Measurements from ENCODE around the gene UBE2J1. TPM values are rescaled to one million over a fixed set of nuclear protein-coding genes. Genes with fewer than 3 reads are reported as not detected.

The UBE2J1 gene
- total RNA-seq, 1 donor from 2014 or later: 31.5 TPM

DNA sequence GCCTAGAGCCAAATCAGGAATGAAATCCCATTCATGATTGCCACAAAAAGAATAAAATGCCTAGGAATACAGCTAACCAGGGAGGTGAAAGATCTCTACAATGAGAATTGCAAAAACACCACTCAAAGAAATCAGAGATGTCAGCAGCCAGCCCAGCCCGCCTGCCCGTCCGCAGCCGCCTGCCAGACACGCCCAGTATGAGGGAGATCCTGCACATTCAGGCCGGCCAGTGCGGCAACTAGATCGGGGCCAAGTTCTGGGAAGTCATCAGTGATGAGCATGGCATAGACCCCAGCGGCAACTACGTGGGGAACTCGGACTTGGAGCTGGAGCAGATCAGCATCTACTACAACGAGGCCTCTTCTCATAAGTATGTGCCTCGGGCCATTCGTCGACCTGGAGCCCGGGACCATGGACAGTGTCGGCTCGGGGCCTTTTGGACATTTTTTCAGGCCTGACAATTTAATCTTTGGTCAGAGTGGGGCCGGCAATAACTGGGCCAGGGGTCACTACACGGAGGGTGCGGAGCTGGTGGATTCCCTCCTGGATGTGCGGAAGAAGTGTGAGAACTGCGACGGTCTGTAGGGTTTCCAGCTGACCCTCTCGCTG lies 50.8 kb downstream of the UBE2J1 start:
- Mint-ChIP-seq H3K36me3 (ENCODE audit: unreplicated experiment) (peaks cover 17% of the 10 kb centered on the region), H3K4me1 (ENCODE audit: low read depth, unreplicated experiment) (peaks cover 3% of the 10 kb centered on the region), H3K4me3 (ENCODE audit: unreplicated experiment) (no peak overlapping the region), H3K27ac (ENCODE audit: unreplicated experiment) (no peak overlapping the region), H3K9me3 (ENCODE audit: unreplicated experiment) (peaks cover 8% of the 10 kb centered on the region), H3K27me3 (ENCODE audit: unreplicated experiment) (peaks cover 3% of the 10 kb centered on the region)
- DNase-seq: no peak
- TF ChIP-seq, protein P1, sequence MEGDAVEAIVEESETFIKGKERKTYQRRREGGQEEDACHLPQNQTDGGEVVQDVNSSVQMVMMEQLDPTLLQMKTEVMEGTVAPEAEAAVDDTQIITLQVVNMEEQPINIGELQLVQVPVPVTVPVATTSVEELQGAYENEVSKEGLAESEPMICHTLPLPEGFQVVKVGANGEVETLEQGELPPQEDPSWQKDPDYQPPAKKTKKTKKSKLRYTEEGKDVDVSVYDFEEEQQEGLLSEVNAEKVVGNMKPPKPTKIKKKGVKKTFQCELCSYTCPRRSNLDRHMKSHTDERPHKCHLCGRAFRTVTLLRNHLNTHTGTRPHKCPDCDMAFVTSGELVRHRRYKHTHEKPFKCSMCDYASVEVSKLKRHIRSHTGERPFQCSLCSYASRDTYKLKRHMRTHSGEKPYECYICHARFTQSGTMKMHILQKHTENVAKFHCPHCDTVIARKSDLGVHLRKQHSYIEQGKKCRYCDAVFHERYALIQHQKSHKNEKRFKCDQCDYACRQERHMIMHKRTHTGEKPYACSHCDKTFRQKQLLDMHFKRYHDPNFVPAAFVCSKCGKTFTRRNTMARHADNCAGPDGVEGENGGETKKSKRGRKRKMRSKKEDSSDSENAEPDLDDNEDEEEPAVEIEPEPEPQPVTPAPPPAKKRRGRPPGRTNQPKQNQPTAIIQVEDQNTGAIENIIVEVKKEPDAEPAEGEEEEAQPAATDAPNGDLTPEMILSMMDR (IDR thresholded peaks at IDR 0.05; ENCODE audit: partially characterized antibody, unreplicated experiment): no peak

DNA sequence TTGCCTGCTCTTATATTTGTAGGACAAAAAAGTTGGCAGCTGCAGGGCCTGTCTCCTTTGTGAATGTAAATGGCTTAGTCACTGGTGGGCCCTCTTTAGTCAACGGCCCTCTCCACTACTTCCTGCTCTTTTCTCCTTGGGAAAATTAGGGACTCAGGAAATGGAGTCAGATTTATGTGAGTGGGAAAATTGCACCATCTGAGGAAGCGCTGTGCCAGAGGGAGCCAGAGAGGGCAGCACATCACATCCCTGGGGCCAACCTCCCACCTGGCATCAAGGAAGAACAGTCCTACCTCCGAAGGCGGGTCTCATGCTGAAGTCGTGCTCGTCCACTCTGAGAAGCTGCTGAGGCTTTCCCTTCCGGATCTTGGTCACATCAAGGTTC lies 53.1 kb downstream of the UBE2J1 start:
- peaks cover 3% of the 10 kb centered on the region for H3K4me1 Mint-ChIP-seq (ENCODE audit: low read depth, unreplicated experiment)
- no peak for DNase-seq
- TF ChIP-seq, protein P1 (IDR thresholded peaks at IDR 0.05; ENCODE audit: partially characterized antibody, unreplicated experiment): no peak

DNA sequence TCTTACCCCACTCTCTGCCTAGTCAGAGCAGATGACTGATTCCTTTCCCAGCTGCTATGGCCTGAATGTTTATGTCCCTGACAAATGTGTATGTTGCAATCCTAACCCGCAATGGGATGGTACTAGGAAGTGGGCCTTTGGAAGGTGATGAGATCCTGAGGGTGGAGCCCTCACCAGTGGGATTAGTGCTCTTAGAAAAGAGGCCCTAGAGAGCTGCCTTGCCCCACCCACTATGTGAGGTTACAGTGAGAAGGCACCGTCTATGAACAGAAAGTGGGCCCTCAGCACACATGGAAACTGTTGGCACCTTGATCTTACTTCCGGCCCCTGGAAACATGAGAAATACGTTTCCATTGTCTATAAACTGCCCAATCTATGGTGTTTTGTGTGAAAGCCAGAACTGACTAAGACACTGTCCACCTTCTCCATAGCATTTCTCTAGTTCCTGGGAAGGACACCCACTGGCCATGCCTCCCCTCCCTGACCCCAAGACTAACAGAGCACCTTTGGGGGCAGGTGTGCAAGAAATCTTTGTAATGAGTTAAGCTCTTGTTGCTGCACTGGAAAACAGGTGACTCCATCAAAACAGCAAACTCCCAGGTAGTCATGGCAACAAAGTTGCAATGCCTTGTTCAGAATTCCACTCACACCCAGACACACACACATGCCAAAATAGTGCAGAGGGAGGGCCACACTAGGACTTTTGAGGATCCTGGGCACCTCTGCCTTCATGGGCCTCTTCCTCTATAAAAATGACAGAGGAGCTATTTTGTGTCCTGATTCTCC lies 53.6 kb downstream of the UBE2J1 start:
- Mint-ChIP-seq H3K27me3 (ENCODE audit: unreplicated experiment) (peaks cover 3% of the 10 kb centered on the region), H3K4me3 (ENCODE audit: unreplicated experiment) (no peak overlapping the region), H3K9me3 (ENCODE audit: unreplicated experiment) (peaks cover 8% of the 10 kb centered on the region), H3K36me3 (ENCODE audit: unreplicated experiment) (peaks cover 17% of the 10 kb centered on the region), H3K27ac (ENCODE audit: unreplicated experiment) (peak overlapping the region; percentile 76), H3K4me1 (ENCODE audit: low read depth, unreplicated experiment) (peaks cover 3% of the 10 kb centered on the region)
- no peak for DNase-seq
- TF ChIP-seq, protein P1 (IDR thresholded peaks at IDR 0.05; ENCODE audit: partially characterized antibody, unreplicated experiment): no peak

More for the DNA sequence above, 53.1 kb downstream of the UBE2J1 start:
- H3K4me3 Mint-ChIP-seq (ENCODE audit: unreplicated experiment): no peak overlapping the region
- H3K36me3 Mint-ChIP-seq (ENCODE audit: unreplicated experiment): peaks cover 17% of the 10 kb centered on the region
- peaks cover 3% of the 10 kb centered on the region for H3K27me3 Mint-ChIP-seq (ENCODE audit: unreplicated experiment)
- no peak overlapping the region for H3K27ac Mint-ChIP-seq (ENCODE audit: unreplicated experiment)
- H3K9me3 Mint-ChIP-seq (ENCODE audit: unreplicated experiment): peaks cover 10% of the 10 kb centered on the region

DNA sequence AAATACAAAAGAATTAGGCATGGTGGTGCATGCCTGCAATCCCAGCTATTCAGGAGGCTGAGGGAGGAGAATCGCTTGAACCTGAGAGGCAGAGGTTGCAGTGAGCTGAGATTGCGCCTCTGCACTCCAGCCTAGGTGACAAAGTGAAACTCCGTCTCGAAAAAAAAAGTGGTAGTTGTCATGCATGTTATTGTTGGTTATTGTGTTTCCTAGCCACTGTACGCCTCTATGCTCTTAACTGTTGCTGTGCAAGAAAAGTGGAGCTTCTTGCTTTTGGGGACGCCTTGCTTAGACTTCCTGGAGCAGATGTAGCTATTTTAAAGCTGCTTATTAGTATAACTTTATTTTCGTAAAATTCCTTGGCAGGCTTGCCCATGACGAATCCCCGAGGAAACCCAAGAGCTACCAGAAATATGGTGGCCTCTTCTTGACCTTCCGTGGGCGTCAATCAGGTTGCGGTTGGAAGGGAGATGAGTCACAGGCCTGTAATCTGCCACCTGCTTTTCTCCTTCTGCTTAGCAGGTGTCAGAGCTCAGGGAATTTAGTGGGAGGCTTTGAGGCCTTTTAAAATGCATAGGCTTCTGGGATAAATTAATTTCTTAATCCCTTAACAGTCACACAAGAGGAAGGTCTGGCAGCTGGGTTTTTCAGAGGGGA lies 54.7 kb downstream of the UBE2J1 start:
- H3K9me3 Mint-ChIP-seq (ENCODE audit: unreplicated experiment): peaks cover 8% of the 10 kb centered on the region
- TF ChIP-seq, protein P1 (IDR thresholded peaks at IDR 0.05; ENCODE audit: partially characterized antibody, unreplicated experiment): no peak
- H3K27me3 Mint-ChIP-seq (ENCODE audit: unreplicated experiment): peaks cover 3% of the 10 kb centered on the region
- DNase-seq: peak; percentile 31
- peak overlapping the region; percentile 73 for H3K27ac Mint-ChIP-seq (ENCODE audit: unreplicated experiment)
- H3K36me3 Mint-ChIP-seq (ENCODE audit: unreplicated experiment): peaks cover 11% of the 10 kb centered on the region
- H3K4me1 Mint-ChIP-seq (ENCODE audit: low read depth, unreplicated experiment): peaks cover 3% of the 10 kb centered on the region
- no peak overlapping the region for H3K4me3 Mint-ChIP-seq (ENCODE audit: unreplicated experiment)
